GM12878 (cell line): Measurements from ENCODE around the gene TTC39C. TPM values are rescaled to one million over a fixed set of nuclear protein-coding genes. Genes with fewer than 3 reads are reported as not detected.
A peak's percentile ranks its signal among the peaks of the same experiment; 100 is the strongest.

Experiments
- ATAC-seq: fragments of 200-7000 bp; cut with Tn5 transposase; 3 replicates; pipeline ENCODE4 v1.9.1; 2020; ENCODE audit warnings: mild to moderate bottlenecking, moderate library complexity
- BruUV-seq: library from RNA; stranded (reverse); fragments of 400-500 nt; replicated peaks from 2 replicates; lab custom pipeline; 2021; lab: Mats Ljungman, UMichigan
- CTCF ChIA-PET: fragments of 300-600 bp; sonication (Branson Sonifier 250); formaldehyde crosslinking; extraction: SDS; loops from one replicate; lab custom pipeline; 2021; ENCODE audit warnings: inconsistent platforms; lab: Yijun Ruan, JAX
- POLR2A ChIA-PET: fragments of 350-600 bp; formaldehyde crosslinking; extraction: SDS; loops from one replicate; lab custom pipeline; 2021; ENCODE audit warnings: inconsistent platforms; lab: Charles Lee
- RAD21 ChIA-PET: fragments of 300-600 bp; sonication (Branson Sonifier 250); formaldehyde crosslinking; loops from one replicate; lab custom pipeline; 2023; ENCODE audit warnings: antibody characterized with exemption; ENCODE audit not compliant: unreplicated experiment; lab: Charles Lee
- SMC1A ChIA-PET: fragments of 300-600 bp; sonication (Branson Sonifier 250); formaldehyde crosslinking; loops from one replicate; lab custom pipeline; 2023; ENCODE audit not compliant: unreplicated experiment, uncharacterized antibody; lab: Charles Lee
- DNase-seq: peaks from one replicate; pipeline ENCODE4 v3.0.0-alpha.2; 2011; ENCODE audit warnings: low read depth, low spot score
- FAIRE-seq: peaks from 3 replicates; lab custom pipeline; 2011; peaks lifted over from hg19 to GRCh38; lab: Jason Lieb, UNC
- H2AFZ ChIP-seq: 2 replicates; pipeline ENCODE4 v1.6.0; 2011; ENCODE audit warnings: low read depth, low read length, control low read depth; ENCODE audit not compliant: control insufficient read depth
- H3K27ac ChIP-seq: 2 replicates; pipeline ENCODE4 v1.5.1; 2011; ENCODE audit warnings: control low read depth; ENCODE audit not compliant: control insufficient read depth, insufficient read depth
- H3K27me3 ChIP-seq, 2 experiments: replicated peaks in 1 of 2; 2 replicates each; pipeline versions ENCODE4 v1.6.0 to v1.6.1; 2011; ENCODE audit warnings: low read length in 1 of 2; ENCODE audit not compliant: control insufficient read depth in 2 of 2, insufficient read depth in 2 of 2
- H3K36me3 ChIP-seq, 2 experiments: 2 replicates each; pipeline ENCODE4 v1.5.1; 2011; ENCODE audit warnings: low read length in 1 of 2; ENCODE audit not compliant: control insufficient read depth in 2 of 2, insufficient read depth in 2 of 2
- H3K4me1 ChIP-seq: 2 replicates; pipeline ENCODE4 v1.6.1; 2011; ENCODE audit warnings: mild to moderate bottlenecking, low read length, moderate library complexity, mixed read lengths; ENCODE audit not compliant: control insufficient read depth, insufficient read depth
- H3K4me2 ChIP-seq: 2 replicates; pipeline ENCODE4 v1.6.0; 2011; ENCODE audit warnings: control low read depth; ENCODE audit not compliant: control insufficient read depth, insufficient read depth
- H3K4me3 ChIP-seq: fragments of 200-600 bp; sonication (generic); 2 replicates; pipeline ENCODE4 v1.5.1; 2016
- H3K79me2 ChIP-seq: 2 replicates; pipeline ENCODE4 v1.6.0; 2011; ENCODE audit warnings: low read length; ENCODE audit not compliant: control insufficient read depth, insufficient read depth
- H3K9ac ChIP-seq: 2 replicates; pipeline ENCODE4 v1.8.0; 2011; ENCODE audit warnings: low read length, control low read depth, mixed read lengths; ENCODE audit not compliant: control insufficient read depth, insufficient read depth
- H3K9me3 ChIP-seq: replicated peaks from 3 replicates; pipeline ENCODE4 v1.5.1; 2011; ENCODE audit warnings: mild to moderate bottlenecking, low read length; ENCODE audit not compliant: control insufficient read depth, insufficient read depth
- H4K20me1 ChIP-seq: 2 replicates; pipeline ENCODE4 v1.6.0; 2011; ENCODE audit not compliant: control insufficient read depth, insufficient read depth
- CBFB ChIP-seq: IDR thresholded peaks from 2 replicates; pipeline ENCODE4 v1.6.1; 2016; ENCODE audit warnings: antibody characterized with exemption, low read depth
- CBX5 ChIP-seq: sonication (generic); IDR thresholded peaks from 2 replicates; pipeline ENCODE4 v1.6.1; 2016; ENCODE audit warnings: low read depth, moderate library complexity, mild to moderate bottlenecking, inconsistent platforms
- EP300 ChIP-seq, 2 experiments: fragments of 150-350 bp in 1 of 2; IDR thresholded peaks; 2 replicates each; pipeline ENCODE4 v1.6.1; 2011 to 2012; ENCODE audit warnings: low read depth in 2 of 2, low read length in 2 of 2, borderline replicate concordance in 1 of 2, improper control_type of control experiment in 1 of 2, inconsistent platforms in 1 of 2; ENCODE audit not compliant: control insufficient read depth in 1 of 2
- GABPA ChIP-seq: IDR thresholded peaks from 2 replicates; pipeline ENCODE4 v1.6.1; 2014; ENCODE audit warnings: antibody characterized with exemption, low read depth, mild to moderate bottlenecking, inconsistent platforms
- GATAD2B ChIP-seq: fragments of 450-650 bp; conservative IDR thresholded peaks from 2 replicates; pipeline ENCODE4 v1.6.1; 2017; ENCODE audit warnings: low read depth, mild to moderate bottlenecking, moderate library complexity
- MYB ChIP-seq: fragments of 150-350 bp; IDR thresholded peaks from 2 replicates; pipeline ENCODE4 v1.6.1; 2014; ENCODE audit warnings: mild to moderate bottlenecking, low read depth, low read length, borderline replicate concordance
- NRF1 ChIP-seq: conservative IDR thresholded peaks from 2 replicates; pipeline ENCODE4 v1.6.1; 2011; ENCODE audit warnings: mild to moderate bottlenecking, low read depth, low read length, improper control_type of control experiment
- POU2F2 ChIP-seq: IDR thresholded peaks from 3 replicates; pipeline ENCODE4 v1.6.1; 2011; ENCODE audit warnings: low read depth, mild to moderate bottlenecking, low read length, borderline replicate concordance
- RB1 ChIP-seq: fragments of 450-650 bp; formaldehyde crosslinking; IDR thresholded peaks from 2 replicates; pipeline ENCODE4 v1.6.1; 2017; ENCODE audit warnings: mild to moderate bottlenecking, borderline replicate concordance
- SMAD5 ChIP-seq: IDR thresholded peaks from 2 replicates; pipeline ENCODE4 v1.6.1; 2016; ENCODE audit warnings: antibody characterized with exemption, low read depth
- SMARCA5 ChIP-seq: fragments of 450-650 bp; IDR thresholded peaks from 2 replicates; pipeline ENCODE4 v1.6.1; 2017; ENCODE audit warnings: mild to moderate bottlenecking
- SREBF2 ChIP-seq: IDR thresholded peaks from 2 replicates; pipeline ENCODE4 v1.6.1; 2012; ENCODE audit warnings: mild to moderate bottlenecking, low read length
- TCF3 ChIP-seq: IDR thresholded peaks from 2 replicates; pipeline ENCODE4 v1.6.1; 2012; ENCODE audit warnings: low read depth, mild to moderate bottlenecking, low read length, borderline replicate concordance; ENCODE audit not compliant: insufficient read depth
- WRNIP1 ChIP-seq: IDR thresholded peaks from 2 replicates; pipeline ENCODE4 v1.6.1; 2011; ENCODE audit warnings: low read depth, low read length, improper control_type of control experiment, borderline replicate concordance
- WGBS: methylation state at CpG from one replicate; pipeline ENCODE4 v1.1.6; 2016; ENCODE audit warnings: low lambda C conversion rate; ENCODE audit not compliant: insufficient replicate concordance, insufficient coverage; ENCODE audit errors: missing lambda C conversion rate; 5-methylcytosine and 5-hydroxymethylcytosine counted together
- in situ Hi-C: fragments of 300-500 bp; cut with MboI; formaldehyde crosslinking; loops from 9 replicates; pipeline ENCODE4 v1.14.3; 2018; ENCODE audit warnings: mixed read lengths
- intact Hi-C: fragments of 100-400 bp; cut with micrococcal nuclease; formaldehyde crosslinking; loops from one replicate; pipeline ENCODE4 v1.14.2; 2022; ENCODE audit not compliant: unreplicated experiment
- polyA plus RNA-seq, 11 experiments: library from polyadenylated mRNA; depleted of rRNA in 4 of 11; unstranded in 6 of 11; stranded (reverse) in 5 of 11; fragments of >200 nt; fragmentation: Nextera tagmentation in 4 of 11; fragmentation: Illumina TruSeq in 1 of 11; extraction: Ambion mirVana in 4 of 11; extraction: Trizol in 1 of 11; gene quantifications; 1 replicate in 1 of 11; 2 replicates in 10 of 11; pipeline versions ENCODE4 v1.2.1 to v1.2.3, GENCODE V29; 2011 to 2016; ENCODE audit warnings: inconsistent platforms in 2 of 11, missing spikeins in 2 of 11, low read depth in 1 of 11
- total RNA-seq, 4 experiments: library from RNA; depleted of rRNA in 3 of 4; stranded (reverse); fragments of >200 nt in 3 of 4; fragmentation: Illumina TruSeq in 1 of 4; extraction: Trizol in 1 of 4; gene quantifications; 2 replicates each; pipeline versions ENCODE4 v1.2.1 to v1.2.3, GENCODE V29; 2013 to 2021
- TF ChIP-seq, protein P1 (sequence below): fragments of 450-650 bp; formaldehyde crosslinking; IDR thresholded peaks from 2 replicates; pipeline ENCODE4 v1.4.0; 2022; ENCODE audit warnings: mild to moderate bottlenecking, moderate library complexity
- TF ChIP-seq, protein P2 (sequence below): IDR thresholded peaks from 2 replicates; pipeline ENCODE4 v1.6.1; 2012; ENCODE audit warnings: low read depth, low read length, improper control_type of control experiment
- TF ChIP-seq, protein P3 (sequence below): fragments of 450-650 bp; conservative IDR thresholded peaks from 2 replicates; pipeline ENCODE4 v1.6.1; 2017; ENCODE audit warnings: mild to moderate bottlenecking, moderate library complexity

Gene TTC39C
- total and polyA plus RNA-seq, 10 of the 15 experiments (the other 5 are each of a cell fraction or from before 2014, with no cell fraction given): 21.1 to 91.0 (median 64.8) TPM

DNA sequence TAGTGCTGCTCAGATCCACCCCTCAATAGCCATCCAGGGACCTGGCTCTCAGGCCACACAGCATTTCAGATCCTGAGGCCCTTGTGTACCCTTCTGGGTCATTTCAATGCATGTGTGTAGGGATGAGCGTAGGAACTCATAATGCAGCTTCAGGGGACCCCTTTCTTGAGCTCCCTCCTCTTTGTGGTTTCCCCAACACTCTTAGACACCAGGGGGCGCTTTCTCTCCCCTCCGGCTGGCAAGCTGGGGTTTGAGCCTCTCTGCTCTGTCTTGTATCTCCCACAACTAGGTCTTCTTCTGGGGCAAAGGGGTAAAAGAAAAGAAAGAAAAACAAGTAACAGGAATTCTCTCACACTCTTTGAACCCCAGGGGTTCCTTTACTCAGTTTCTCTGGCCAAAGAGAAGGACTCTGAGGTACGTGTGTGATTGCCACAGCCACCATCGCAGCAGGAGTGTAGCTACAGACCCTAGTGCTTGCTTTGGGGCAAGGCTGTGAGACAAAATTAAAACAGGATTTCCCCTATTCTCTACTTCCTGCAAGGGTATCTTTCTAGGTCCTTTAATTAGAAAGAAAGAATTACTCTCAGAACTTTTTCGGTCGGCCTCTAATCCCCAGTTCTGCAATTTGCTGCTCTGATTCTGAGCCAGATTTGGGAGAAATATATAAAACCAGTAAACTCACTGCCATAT is 162.3 kb downstream of the TTC39C start:
- no peaks in the 10 kb centered on the region for H3K36me3 ChIP-seq
- DNase-seq (peak; percentile 61), FAIRE-seq (no peak), ATAC-seq (peak; percentile 96)
- peaks cover 15% of the 10 kb centered on the region for H3K4me1 ChIP-seq
- H3K27ac ChIP-seq: peak overlapping the region; percentile 62
- no peaks in the 10 kb centered on the region for H3K9me3 ChIP-seq
- H3K79me2 ChIP-seq: no peaks in the 10 kb centered on the region
- ChIA-PET CTCF (interaction anchor here (0.6 to 3.6 kb wide), 40 partner anchors 8 to 524 kb away, joined by 3 to 69 read pairs (median 5); partner anchors contain the start of gene CABYR), POLR2A (no interaction called here), SMC1A (interaction anchor here (0.6 to 5.9 kb wide), 18 partner anchors 9 to 315 kb away, joined by 3 to 48 read pairs (median 4); no protein-coding TSS in a partner anchor), RAD21 (interaction anchor here (0.8 to 3.2 kb wide), 15 partner anchors 11 to 315 kb away, joined by 3 to 15 read pairs (median 3); no protein-coding TSS in a partner anchor)
- peak overlapping the region; percentile 87 for H3K4me2 ChIP-seq
- in situ Hi-C loops: loop anchor here (5.0 kb wide), 1 partner anchor 310 kb away; no protein-coding TSS in a partner anchor
- peak overlapping the region; percentile 19; the same call in 1 of the 2 replicates for H3K4me3 ChIP-seq
- no peaks in the 10 kb centered on the region for H4K20me1 ChIP-seq
- peak overlapping the region; percentile 92 for H2AFZ ChIP-seq
- 0% methylated on average over 7 of the region's 7 CpGs for WGBS
- BruUV-seq: no TSS peak
- peak overlapping the region; percentile 49; the same call in 1 of the 2 replicates for H3K9ac ChIP-seq
- H3K27me3 ChIP-seq: no peaks in the 10 kb centered on the region
- intact Hi-C loops: loop anchor here (2.0 kb wide), 1 partner anchor 312 kb away; no protein-coding TSS in a partner anchor
- TF ChIP-seq MYB (no peak), RB1 (no peak), SMAD5 (no peak), SREBF2 (no peak), NRF1 (no peak), WRNIP1 (no peak), CBX5 (no peak), POU2F2 (0 out of 3 replicates have a peak, but pooled peaks have one; percentile 29), GABPA (no peak), EP300 (IDR thresholded peaks at IDR 0.05; ENCODE audit: borderline replicate concordance in 1 of 2, control insufficient read depth in 1 of 2, low read depth in 2 of 2, low read length in 2 of 2) (no peak), GATAD2B (no peak), SMARCA5 (no peak), CBFB (peak; percentile 91), TCF3 (peak; percentile 44; the same call in 1 of the 2 replicates)
- TF ChIP-seq, protein P1, sequence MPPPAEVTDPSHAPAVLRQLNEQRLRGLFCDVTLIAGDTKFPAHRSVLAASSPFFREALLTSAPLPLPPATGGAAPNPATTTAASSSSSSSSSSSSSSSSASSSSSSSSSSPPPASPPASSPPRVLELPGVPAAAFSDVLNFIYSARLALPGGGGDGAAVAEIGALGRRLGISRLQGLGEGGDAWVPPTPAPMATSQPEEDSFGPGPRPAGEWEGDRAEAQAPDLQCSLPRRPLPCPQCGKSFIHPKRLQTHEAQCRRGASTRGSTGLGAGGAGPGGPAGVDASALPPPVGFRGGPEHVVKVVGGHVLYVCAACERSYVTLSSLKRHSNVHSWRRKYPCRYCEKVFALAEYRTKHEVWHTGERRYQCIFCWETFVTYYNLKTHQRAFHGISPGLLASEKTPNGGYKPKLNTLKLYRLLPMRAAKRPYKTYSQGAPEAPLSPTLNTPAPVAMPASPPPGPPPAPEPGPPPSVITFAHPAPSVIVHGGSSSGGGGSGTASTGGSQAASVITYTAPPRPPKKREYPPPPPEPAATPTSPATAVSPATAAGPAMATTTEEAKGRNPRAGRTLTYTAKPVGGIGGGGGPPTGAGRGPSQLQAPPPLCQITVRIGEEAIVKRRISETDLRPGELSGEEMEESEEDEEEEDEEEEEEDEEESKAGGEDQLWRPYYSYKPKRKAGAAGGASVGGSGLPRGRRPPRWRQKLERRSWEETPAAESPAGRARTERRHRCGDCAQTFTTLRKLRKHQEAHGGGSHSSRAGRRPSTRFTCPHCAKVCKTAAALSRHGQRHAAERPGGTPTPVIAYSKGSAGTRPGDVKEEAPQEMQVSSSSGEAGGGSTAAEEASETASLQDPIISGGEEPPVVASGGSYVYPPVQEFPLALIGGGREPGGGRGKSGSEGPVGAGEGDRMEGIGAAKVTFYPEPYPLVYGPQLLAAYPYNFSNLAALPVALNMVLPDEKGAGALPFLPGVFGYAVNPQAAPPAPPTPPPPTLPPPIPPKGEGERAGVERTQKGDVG (CRISPR knock-in tag): no peak
- TF ChIP-seq, protein P2, sequence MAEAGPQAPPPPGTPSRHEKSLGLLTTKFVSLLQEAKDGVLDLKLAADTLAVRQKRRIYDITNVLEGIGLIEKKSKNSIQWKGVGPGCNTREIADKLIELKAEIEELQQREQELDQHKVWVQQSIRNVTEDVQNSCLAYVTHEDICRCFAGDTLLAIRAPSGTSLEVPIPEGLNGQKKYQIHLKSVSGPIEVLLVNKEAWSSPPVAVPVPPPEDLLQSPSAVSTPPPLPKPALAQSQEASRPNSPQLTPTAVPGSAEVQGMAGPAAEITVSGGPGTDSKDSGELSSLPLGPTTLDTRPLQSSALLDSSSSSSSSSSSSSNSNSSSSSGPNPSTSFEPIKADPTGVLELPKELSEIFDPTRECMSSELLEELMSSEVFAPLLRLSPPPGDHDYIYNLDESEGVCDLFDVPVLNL: no peak
- TF ChIP-seq, protein P3, sequence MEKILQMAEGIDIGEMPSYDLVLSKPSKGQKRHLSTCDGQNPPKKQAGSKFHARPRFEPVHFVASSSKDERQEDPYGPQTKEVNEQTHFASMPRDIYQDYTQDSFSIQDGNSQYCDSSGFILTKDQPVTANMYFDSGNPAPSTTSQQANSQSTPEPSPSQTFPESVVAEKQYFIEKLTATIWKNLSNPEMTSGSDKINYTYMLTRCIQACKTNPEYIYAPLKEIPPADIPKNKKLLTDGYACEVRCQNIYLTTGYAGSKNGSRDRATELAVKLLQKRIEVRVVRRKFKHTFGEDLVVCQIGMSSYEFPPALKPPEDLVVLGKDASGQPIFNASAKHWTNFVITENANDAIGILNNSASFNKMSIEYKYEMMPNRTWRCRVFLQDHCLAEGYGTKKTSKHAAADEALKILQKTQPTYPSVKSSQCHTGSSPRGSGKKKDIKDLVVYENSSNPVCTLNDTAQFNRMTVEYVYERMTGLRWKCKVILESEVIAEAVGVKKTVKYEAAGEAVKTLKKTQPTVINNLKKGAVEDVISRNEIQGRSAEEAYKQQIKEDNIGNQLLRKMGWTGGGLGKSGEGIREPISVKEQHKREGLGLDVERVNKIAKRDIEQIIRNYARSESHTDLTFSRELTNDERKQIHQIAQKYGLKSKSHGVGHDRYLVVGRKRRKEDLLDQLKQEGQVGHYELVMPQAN: no peak
